ENCODE measurements around the gene NEUROD2. TPM values are rescaled to one million over a fixed set of nuclear protein-coding genes. Genes with fewer than 3 reads are reported as not detected.

Gene NEUROD2
- total and polyA plus RNA-seq, 7 donors = 0.01 TPM; not detected in 6

DNA sequence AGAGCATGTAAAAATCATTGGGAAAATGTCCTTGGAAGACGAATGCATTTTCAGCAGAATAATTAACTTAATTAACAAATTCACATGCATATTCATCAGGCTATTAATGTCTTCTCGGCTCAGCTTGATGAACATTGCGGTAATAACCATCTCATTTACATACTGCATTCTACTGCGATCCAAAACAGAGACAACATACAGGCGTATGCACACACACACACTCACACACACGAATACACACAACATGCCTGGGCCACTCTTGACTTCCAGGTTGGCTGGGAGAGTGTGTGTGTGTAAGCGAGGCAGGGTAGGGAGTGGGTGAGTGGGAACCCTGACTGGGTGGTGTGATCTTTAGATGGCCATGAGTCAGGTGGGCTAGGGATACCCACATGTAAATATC is 44.7 kb downstream of the NEUROD2 start:
- peaks cover 0 to 72% of the 10 kb centered on the region in 2 donors for H3K36me3 ChIP-seq (ENCODE audit: insufficient read depth in 1 of 2, low read depth in 1 of 2)
- no peak for ATAC-seq
- WGBS, 3 donors = 84 to 89% (median 87%) methylated on average over 7 of the region's 7 CpGs
- intact Hi-C loops (cut with DNase I) = no loop called here
- DNase-seq = no peak
- H3K27me3 ChIP-seq (ENCODE audit: insufficient read depth in 3 of 3, low read length in 2 of 3) = no peaks in the 10 kb centered on the region
- H3K27ac ChIP-seq = no peak overlapping the region
- H3K4me3 ChIP-seq = no peak overlapping the region
- H3K9me3 ChIP-seq = no peaks in the 10 kb centered on the region
- peaks cover 7% of the 10 kb centered on the region for H3K4me1 ChIP-seq
- TF ChIP-seq, protein P1, sequence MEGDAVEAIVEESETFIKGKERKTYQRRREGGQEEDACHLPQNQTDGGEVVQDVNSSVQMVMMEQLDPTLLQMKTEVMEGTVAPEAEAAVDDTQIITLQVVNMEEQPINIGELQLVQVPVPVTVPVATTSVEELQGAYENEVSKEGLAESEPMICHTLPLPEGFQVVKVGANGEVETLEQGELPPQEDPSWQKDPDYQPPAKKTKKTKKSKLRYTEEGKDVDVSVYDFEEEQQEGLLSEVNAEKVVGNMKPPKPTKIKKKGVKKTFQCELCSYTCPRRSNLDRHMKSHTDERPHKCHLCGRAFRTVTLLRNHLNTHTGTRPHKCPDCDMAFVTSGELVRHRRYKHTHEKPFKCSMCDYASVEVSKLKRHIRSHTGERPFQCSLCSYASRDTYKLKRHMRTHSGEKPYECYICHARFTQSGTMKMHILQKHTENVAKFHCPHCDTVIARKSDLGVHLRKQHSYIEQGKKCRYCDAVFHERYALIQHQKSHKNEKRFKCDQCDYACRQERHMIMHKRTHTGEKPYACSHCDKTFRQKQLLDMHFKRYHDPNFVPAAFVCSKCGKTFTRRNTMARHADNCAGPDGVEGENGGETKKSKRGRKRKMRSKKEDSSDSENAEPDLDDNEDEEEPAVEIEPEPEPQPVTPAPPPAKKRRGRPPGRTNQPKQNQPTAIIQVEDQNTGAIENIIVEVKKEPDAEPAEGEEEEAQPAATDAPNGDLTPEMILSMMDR (IDR thresholded peaks at IDR 0.05) = no peak

DNA sequence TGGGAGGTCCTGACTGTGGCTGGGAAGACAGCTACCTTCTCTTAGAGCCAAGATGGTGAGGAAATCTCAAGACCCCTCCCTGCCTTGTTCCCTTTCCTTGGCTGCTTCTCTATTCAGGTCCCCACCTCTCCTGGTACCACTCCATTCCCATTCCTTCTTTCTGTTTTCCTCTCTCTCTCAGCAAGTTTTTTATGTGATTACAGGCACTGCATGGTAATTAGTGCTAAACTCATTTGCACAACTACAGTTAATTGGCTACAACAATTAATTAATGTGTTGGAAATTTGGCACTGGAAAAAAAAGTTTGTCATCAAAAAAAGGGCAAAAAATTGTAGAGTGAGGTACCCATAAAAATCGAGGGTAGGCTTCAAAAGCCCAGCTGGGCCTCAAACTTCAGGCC is 45.3 kb downstream of the NEUROD2 start:
- no peak for DNase-seq
- TF ChIP-seq, protein P1 (IDR thresholded peaks at IDR 0.05) = no peak
- 36 to 43% (median 40%) methylated on average over 1 of the region's 1 CpG for whole genome bisulfite sequencing, 3 donors
- Histone ChIP-seq H3K27me3 (ENCODE audit: insufficient read depth in 3 of 3, low read length in 2 of 3) (no peaks in the 10 kb centered on the region), H3K9me3 (no peaks in the 10 kb centered on the region), H3K4me1 (peaks cover 7% of the 10 kb centered on the region), H3K4me3 (no peak overlapping the region), H3K36me3 (ENCODE audit: insufficient read depth in 1 of 2, low read depth in 1 of 2) (peaks cover 0 to 72% of the 10 kb centered on the region in 2 donors), H3K27ac (no peak overlapping the region)
- ATAC-seq = no peak
- intact Hi-C loops (cut with DNase I) = no loop called here

GRCh38 chr17:39556423-39556822 is 51.3 kb downstream of the NEUROD2 start:
- WGBS, 3 donors = 33 to 45% (median 36%) methylated on average over 1 of the region's 1 CpG
- H3K36me3 ChIP-seq (ENCODE audit: insufficient read depth in 1 of 2, low read depth in 1 of 2) = peaks cover 3 to 93% of the 10 kb centered on the region in 2 donors
- ATAC-seq (no peak), DNase-seq (no peak)
- intact Hi-C loops (cut with DNase I) = no loop called here
- TF ChIP-seq, protein P1 (IDR thresholded peaks at IDR 0.05) = no peak
- no peak overlapping the region for H3K4me3 ChIP-seq
- H3K4me1 ChIP-seq = no peaks in the 10 kb centered on the region
- H3K27ac ChIP-seq = no peak overlapping the region
- no peaks in the 10 kb centered on the region for H3K9me3 ChIP-seq
- no peaks in the 10 kb centered on the region for H3K27me3 ChIP-seq (ENCODE audit: insufficient read depth in 3 of 3, low read length in 2 of 3)

- TF ChIP-seq, protein P1 (IDR thresholded peaks at IDR 0.05) = no peak
- H3K36me3 ChIP-seq (ENCODE audit: insufficient read depth in 1 of 2, low read depth in 1 of 2) = peaks cover 3 to 96% of the 10 kb centered on the region in 2 donors
- intact Hi-C loops (cut with DNase I) = no loop called here
Measured at GRCh38 chr17:39555368-39555767, 52.4 kb downstream of the NEUROD2 start.

More at GRCh38 chr17:39555368-39555767, 52.4 kb downstream of the NEUROD2 start:
- DNase-seq (no peak), ATAC-seq (no peak)
- H3K4me3 ChIP-seq = no peak overlapping the region
- H3K27me3 ChIP-seq (ENCODE audit: insufficient read depth in 3 of 3, low read length in 2 of 3) = no peaks in the 10 kb centered on the region
- no peak overlapping the region for H3K27ac ChIP-seq
- no peaks in the 10 kb centered on the region for H3K4me1 ChIP-seq
- WGBS, 3 donors = 55 to 66% (median 62%) methylated on average over 2 of the region's 2 CpGs
- no peaks in the 10 kb centered on the region for H3K9me3 ChIP-seq

Other genes with a start within 250 kb of the NEUROD2 start
- gene FBXL20, start 206.3 kb downstream of the NEUROD2 start, total RNA-seq = 1 to 10 TPM; 8.0 to 8.7 (median 8.2) TPM
- 1 to 10 TPM in 2 of 3 donors, under 1 TPM in 1; 0.89 to 3.7 (median 3.0) TPM for gene FBXL20, start 206.3 kb downstream of the NEUROD2 start, polyA plus RNA-seq
- 10 to 100 TPM; 18.2 to 28.5 (median 25.9) TPM for gene MED1, start 156.7 kb downstream of the NEUROD2 start, total RNA-seq
- gene MED1, start 156.7 kb downstream of the NEUROD2 start, polyA plus RNA-seq = 10 to 100 TPM in 2 of 3 donors, 1 to 10 TPM in 1; 6.2 to 19.2 (median 12.0) TPM
- gene CDK12, start 146.4 kb downstream of the NEUROD2 start, total RNA-seq = 10 to 100 TPM; 17.8 to 25.3 (median 21.7) TPM
- gene CDK12, start 146.4 kb downstream of the NEUROD2 start, polyA plus RNA-seq = 10 to 100 TPM in 1 of 3 donors, 1 to 10 TPM in 2; 3.5 to 13.8 (median 6.1) TPM
- gene PPP1R1B, start 19.0 kb upstream of the NEUROD2 start, total RNA-seq = under 1 TPM in 3 of 4 donors, not detected in 1; 0.21 to 0.42 (median 0.23) TPM
- 1 to 10 TPM in 1 of 3 donors, under 1 TPM in 2; 0.10 to 1.6 (median 0.35) TPM for gene PPP1R1B, start 19.0 kb upstream of the NEUROD2 start, polyA plus RNA-seq
- 10 to 100 TPM; 22.5 to 32.6 (median 26.1) TPM for gene STARD3, start 29.2 kb upstream of the NEUROD2 start, total RNA-seq
- gene STARD3, start 29.2 kb upstream of the NEUROD2 start, polyA plus RNA-seq = 10 to 100 TPM; 33.0 to 62.8 (median 47.9) TPM
- gene TCAP, start 57.4 kb upstream of the NEUROD2 start, total RNA-seq = 1,000 to 10,000 TPM; 3,389 to 5,818 (median 3,842) TPM
- 1,000 to 10,000 TPM; 2,116 to 7,047 (median 2,671) TPM for gene TCAP, start 57.4 kb upstream of the NEUROD2 start, polyA plus RNA-seq
- 10 to 100 TPM in 2 of 4 donors, 1 to 10 TPM in 2; 5.9 to 15.3 (median 11.8) TPM for gene PNMT, start 60.5 kb upstream of the NEUROD2 start, total RNA-seq
- gene PNMT, start 60.5 kb upstream of the NEUROD2 start, polyA plus RNA-seq = 10 to 100 TPM in 1 of 3 donors, 1 to 10 TPM in 2; 6.0 to 13.0 (median 6.8) TPM
- gene PGAP3, start 80.1 kb upstream of the NEUROD2 start, total RNA-seq = 1 to 10 TPM; 4.5 to 7.9 (median 6.7) TPM
- 1 to 10 TPM; 1.4 to 4.2 (median 3.3) TPM for gene PGAP3, start 80.1 kb upstream of the NEUROD2 start, polyA plus RNA-seq
- gene ERBB2, start 92.1 kb upstream of the NEUROD2 start, total RNA-seq = 10 to 100 TPM; 20.4 to 24.9 (median 21.1) TPM
- gene ERBB2, start 92.1 kb upstream of the NEUROD2 start, polyA plus RNA-seq = 10 to 100 TPM in 1 of 3 donors, 1 to 10 TPM in 2; 4.0 to 11.1 (median 9.2) TPM
- gene MIEN1, start 122.6 kb upstream of the NEUROD2 start, total RNA-seq = 10 to 100 TPM; 28.2 to 44.3 (median 36.2) TPM
- 10 to 100 TPM; 42.6 to 83.9 (median 63.5) TPM for gene MIEN1, start 122.6 kb upstream of the NEUROD2 start, polyA plus RNA-seq
- not detected for gene GRB7, start 130.0 kb upstream of the NEUROD2 start, total RNA-seq
- under 1 TPM in 2 of 3 donors, not detected in 1; 0.06 to 0.69 TPM for gene GRB7, start 130.0 kb upstream of the NEUROD2 start, polyA plus RNA-seq